H9 (cell line): Measurements from ENCODE around the gene ZBBX. TPM values are rescaled to one million over a fixed set of nuclear protein-coding genes. Genes with fewer than 3 reads are reported as not detected.

Experiments
- DNase-seq: peaks from one replicate; pipeline ENCODE4 v3.0.0-alpha.2; 2017
- H2AFZ ChIP-seq: one replicate; pipeline ENCODE4 v1.6.1; 2013; ENCODE audit warnings: mild to moderate bottlenecking, low read length, control low read depth, moderate library complexity
- H2AK5ac ChIP-seq: 2 replicates; pipeline ENCODE4 v1.6.1; 2013; ENCODE audit warnings: low read length, control low read depth, mixed read lengths; ENCODE audit not compliant: insufficient read length
- H2BK120ac ChIP-seq: one replicate; pipeline ENCODE4 v1.6.1; 2013; ENCODE audit warnings: low read depth, mild to moderate bottlenecking, low read length, control low read depth, inconsistent platforms; ENCODE audit not compliant: poor library complexity, severe bottlenecking
- H2BK12ac ChIP-seq: 2 replicates; pipeline ENCODE4 v1.6.1; 2013; ENCODE audit warnings: low read length, control low read depth, mixed read lengths, low read depth; ENCODE audit not compliant: insufficient read length
- H2BK15ac ChIP-seq: 2 replicates; pipeline ENCODE4 v1.6.1; 2013; ENCODE audit warnings: low read depth, low read length, control low read depth
- H2BK20ac ChIP-seq: one replicate; pipeline ENCODE4 v1.6.1; 2013; ENCODE audit warnings: low read depth, mild to moderate bottlenecking, low read length, control low read depth, inconsistent platforms; ENCODE audit not compliant: poor library complexity, severe bottlenecking
- H2BK5ac ChIP-seq: 2 replicates; pipeline ENCODE4 v1.6.1; 2013; ENCODE audit warnings: low read length, control low read depth, mixed read lengths; ENCODE audit not compliant: insufficient read length
- H3K14ac ChIP-seq: 2 replicates; pipeline ENCODE4 v1.6.1; 2013; ENCODE audit warnings: low read length, control low read depth; ENCODE audit not compliant: insufficient read depth
- H3K18ac ChIP-seq: 2 replicates; pipeline ENCODE4 v1.6.1; 2013; ENCODE audit warnings: low read depth, mild to moderate bottlenecking, mixed read lengths, low read length, control low read depth; ENCODE audit not compliant: insufficient read length
- H3K23ac ChIP-seq: 2 replicates; pipeline ENCODE4 v1.6.1; 2013; ENCODE audit warnings: low read length, control low read depth, mixed read lengths, low read depth; ENCODE audit not compliant: insufficient read length
- H3K23me2 ChIP-seq: 2 replicates; pipeline ENCODE4 v1.6.1; 2013; ENCODE audit warnings: low read depth, mild to moderate bottlenecking, mixed read lengths, low read length, control low read depth; ENCODE audit not compliant: insufficient read length, poor library complexity, severe bottlenecking
- H3K27ac ChIP-seq: 2 replicates; pipeline ENCODE4 v1.5.1; 2013; ENCODE audit warnings: low read length, control low read depth, mixed read lengths, low read depth; ENCODE audit not compliant: insufficient read length
- H3K27me3 ChIP-seq: 2 replicates; pipeline ENCODE4 v1.6.1; 2013; ENCODE audit warnings: low read length, control low read depth, inconsistent platforms; ENCODE audit not compliant: insufficient read depth
- H3K4ac ChIP-seq: 2 replicates; pipeline ENCODE4 v1.6.1; 2013; ENCODE audit warnings: low read depth, mild to moderate bottlenecking, control low read depth, inconsistent platforms, low read length, moderate library complexity
- H3K4me1 ChIP-seq: 2 replicates; pipeline ENCODE4 v1.6.1; 2013; ENCODE audit warnings: low read length, control low read depth, inconsistent platforms; ENCODE audit not compliant: insufficient read depth
- H3K4me2 ChIP-seq: 2 replicates; pipeline ENCODE4 v1.6.1; 2013; ENCODE audit warnings: low read length, control low read depth, mixed read lengths; ENCODE audit not compliant: insufficient read length, insufficient read depth
- H3K56ac ChIP-seq: 2 replicates; pipeline ENCODE4 v1.6.1; 2013; ENCODE audit warnings: low read depth, mild to moderate bottlenecking, mixed read lengths, low read length, control low read depth; ENCODE audit not compliant: insufficient read length
- H3K79me1 ChIP-seq: 2 replicates; pipeline ENCODE4 v1.6.1; 2013; ENCODE audit warnings: low read depth, mild to moderate bottlenecking, moderate library complexity, low read length, control low read depth, inconsistent platforms; ENCODE audit not compliant: insufficient read depth, poor library complexity, severe bottlenecking
- H3K79me2 ChIP-seq: 2 replicates; pipeline ENCODE4 v1.6.1; 2013; ENCODE audit warnings: low read length, control low read depth, inconsistent platforms; ENCODE audit not compliant: insufficient read depth
- H3K9ac ChIP-seq: 2 replicates; pipeline ENCODE4 v1.6.1; 2013; ENCODE audit warnings: low read length, control low read depth, mixed read lengths; ENCODE audit not compliant: insufficient read length; ENCODE audit errors: extremely low read depth
- H3K9me3 ChIP-seq: one replicate; pipeline ENCODE4 v1.6.1; 2013; ENCODE audit warnings: low read depth, low read length, inconsistent platforms; ENCODE audit not compliant: control insufficient read depth
- H3T11ph ChIP-seq: one replicate; pipeline ENCODE4 v1.6.1; 2013; ENCODE audit warnings: mild to moderate bottlenecking, low read length, control low read depth, inconsistent platforms
- H4K20me1 ChIP-seq: one replicate; pipeline ENCODE4 v1.6.1; 2013; ENCODE audit not compliant: control insufficient read depth, insufficient read length, insufficient read depth
- H4K5ac ChIP-seq: 2 replicates; pipeline ENCODE4 v1.6.1; 2013; ENCODE audit warnings: low read depth, mild to moderate bottlenecking, mixed read lengths, low read length, control low read depth; ENCODE audit not compliant: insufficient read length
- H4K8ac ChIP-seq: replicated peaks from 2 replicates; pipeline ENCODE4 v1.6.1; 2013; ENCODE audit warnings: low read length, control low read depth, mixed read lengths, low read depth; ENCODE audit not compliant: insufficient read length
- H4K91ac ChIP-seq: 2 replicates; pipeline ENCODE4 v1.6.1; 2013; ENCODE audit warnings: low read depth, mild to moderate bottlenecking, moderate library complexity, mixed read lengths, low read length, control low read depth; ENCODE audit not compliant: insufficient read length
- H3K27ac Mint-ChIP-seq, 3 experiments: 2 replicates in 2 of 3; 3 replicates in 1 of 3; pipeline ENCODE4 v1.8.0; 2020 to 2021; ENCODE audit warnings: mixed read lengths in 3 of 3, mild to moderate bottlenecking in 1 of 3, moderate library complexity in 1 of 3
- H3K27me3 Mint-ChIP-seq: 2 replicates; pipeline ENCODE4 v1.8.0; 2021; ENCODE audit warnings: low read depth, mild to moderate bottlenecking, moderate library complexity, mixed read lengths
- H3K36me3 Mint-ChIP-seq, 3 experiments: 2 replicates in 2 of 3; 3 replicates in 1 of 3; pipeline ENCODE4 v1.8.0; 2020 to 2021; ENCODE audit warnings: low read depth in 3 of 3, mixed read lengths in 3 of 3; ENCODE audit not compliant: insufficient read depth in 1 of 3
- H3K4me1 Mint-ChIP-seq, 2 experiments: 2 replicates each; pipeline ENCODE4 v1.8.0; 2020; ENCODE audit warnings: mixed read lengths in 2 of 2
- H3K4me3 Mint-ChIP-seq, 2 experiments: 2 replicates in 1 of 2; 3 replicates in 1 of 2; pipeline ENCODE4 v1.8.0; 2020 to 2021; ENCODE audit warnings: mild to moderate bottlenecking in 2 of 2, mixed read lengths in 2 of 2, moderate library complexity in 1 of 2
- H3K9me3 Mint-ChIP-seq, 2 experiments: 2 replicates in 1 of 2; 3 replicates in 1 of 2; pipeline ENCODE4 v1.8.0; 2020; ENCODE audit warnings: mild to moderate bottlenecking in 2 of 2, mixed read lengths in 2 of 2, moderate library complexity in 1 of 2
- CTCF ChIP-seq: fragments of 200-600 bp; sonication (generic); conservative IDR thresholded peaks from 3 replicates; pipeline ENCODE4 v1.8.0; 2021; ENCODE audit warnings: antibody characterized with exemption, mild to moderate bottlenecking
- total RNA-seq: library from RNA; stranded (reverse); gene quantifications from 2 replicates; pipeline ENCODE4 v1.2.1, GENCODE V29; 2021

Gene ZBBX
- total RNA-seq, 1 experiment from 2014 or later, result 2.4 TPM

- no peak overlapping the region for H4K8ac ChIP-seq
- TF ChIP-seq CTCF, result no peak
- H3K4me1 ChIP-seq, result no peaks in the 10 kb centered on the region
- H3K9me3 Mint-ChIP-seq, result no peaks in the 10 kb centered on the region
- H3K4me3 Mint-ChIP-seq, result no peak overlapping the region
- H3K79me1 ChIP-seq, result no peaks in the 10 kb centered on the region
- H4K5ac ChIP-seq, result no peak overlapping the region
- H3K18ac ChIP-seq, result no peak overlapping the region
- no peak overlapping the region for H2BK120ac ChIP-seq
- H3K79me2 ChIP-seq, result no peaks in the 10 kb centered on the region
- H4K91ac ChIP-seq, result no peak overlapping the region
- no peak overlapping the region for H3K4ac ChIP-seq
- H2BK12ac ChIP-seq, result no peak overlapping the region
- H3K27me3 ChIP-seq, result no peaks in the 10 kb centered on the region
- no peak overlapping the region for H3K14ac ChIP-seq
- no peaks in the 10 kb centered on the region for H3K9me3 ChIP-seq
- no peaks in the 10 kb centered on the region for H3K27me3 Mint-ChIP-seq
- no peak overlapping the region for H3K27ac Mint-ChIP-seq
- no peak overlapping the region for H3K9ac ChIP-seq
- H4K20me1 ChIP-seq, result no peaks in the 10 kb centered on the region
- no peak overlapping the region for H3K27ac ChIP-seq
- DNase-seq, result no peak
- H3K4me2 ChIP-seq, result no peak overlapping the region
- H3K23me2 ChIP-seq, result no peaks in the 10 kb centered on the region
- no peak overlapping the region for H3K23ac ChIP-seq
- H2BK5ac ChIP-seq, result no peak overlapping the region
- H2AFZ ChIP-seq, result no peak overlapping the region
- H3K36me3 Mint-ChIP-seq, result no peaks in the 10 kb centered on the region
- H2BK20ac ChIP-seq, result no peak overlapping the region
- no peak overlapping the region for H2AK5ac ChIP-seq
- no peak overlapping the region for H3T11ph ChIP-seq
- H3K4me1 Mint-ChIP-seq, result peaks cover 4 to 6% of the 10 kb centered on the region in 2 experiments
- H3K56ac ChIP-seq, result no peak overlapping the region
- no peak overlapping the region for H2BK15ac ChIP-seq
Observed at GRCh38 chr3:167246252-167246651, 133.8 kb downstream of the ZBBX start.
